HepG2 (cell line): Measurements from ENCODE around the gene CLDN15. TPM values are rescaled to one million over a fixed set of nuclear protein-coding genes. Genes with fewer than 3 reads are reported as not detected.
A peak's percentile ranks its signal among the peaks of the same experiment; 100 is the strongest.

ENCODE experiments used
- HNF4A ChIP-seq: sonication (generic); formaldehyde crosslinking; IDR thresholded peaks from 2 replicates; pipeline ENCODE4 v1.4.0; 2020; ENCODE audit warnings: missing genetic modification reagents
- KAT8 ChIP-seq: IDR thresholded peaks from 2 replicates; pipeline ENCODE4 v1.6.1; 2016; ENCODE audit warnings: missing genetic modification reagents, missing compliant biosample characterization
- NBN ChIP-seq: fragments of 450-650 bp; conservative IDR thresholded peaks from 2 replicates; pipeline ENCODE4 v1.6.1; 2017
- NPAS2 ChIP-seq: sonication (generic); formaldehyde crosslinking; IDR thresholded peaks from 2 replicates; pipeline ENCODE4 v1.8.0; 2022; ENCODE audit warnings: mild to moderate bottlenecking, missing genetic modification reagents, borderline replicate concordance
- PHF8 ChIP-seq: sonication (generic); formaldehyde crosslinking; IDR thresholded peaks from 2 replicates; pipeline ENCODE4 v1.5.0; 2020; ENCODE audit warnings: missing genetic modification reagents
- SMYD3 ChIP-seq: sonication (generic); formaldehyde crosslinking; IDR thresholded peaks from 2 replicates; pipeline ENCODE4 v1.8.1; 2023; ENCODE audit warnings: mild to moderate bottlenecking, missing genetic modification reagents
- SNRNP70 ChIP-seq: fragments of 200-400 bp; formaldehyde crosslinking; IDR thresholded peaks from 2 replicates; pipeline ENCODE4 v1.6.1; 2017; ENCODE audit warnings: mild to moderate bottlenecking, low read depth, low read length, moderate library complexity
- SRSF9 ChIP-seq: fragments of 200-400 bp; formaldehyde crosslinking; IDR thresholded peaks from 2 replicates; pipeline ENCODE4 v1.6.1; 2018; ENCODE audit warnings: borderline replicate concordance, mild to moderate bottlenecking, low read depth, low read length; ENCODE audit not compliant: insufficient read depth, poor library complexity, severe bottlenecking
- STAT5B ChIP-seq: sonication (generic); formaldehyde crosslinking; IDR thresholded peaks from 2 replicates; pipeline ENCODE4 v1.4.0; 2020; ENCODE audit warnings: missing genetic modification reagents
- ZMYM3 ChIP-seq: sonication (generic); formaldehyde crosslinking; IDR thresholded peaks from 2 replicates; pipeline ENCODE4 v1.5.1; 2020; ENCODE audit warnings: mild to moderate bottlenecking, missing genetic modification reagents
- ZNF569 ChIP-seq: sonication (generic); formaldehyde crosslinking; IDR thresholded peaks from 2 replicates; pipeline ENCODE4 v1.5.0; 2020; ENCODE audit warnings: mild to moderate bottlenecking, missing genetic modification reagents, moderate library complexity, borderline replicate concordance
- ZNF615 ChIP-seq: sonication (generic); formaldehyde crosslinking; IDR thresholded peaks from 2 replicates; pipeline ENCODE4 v1.5.0; 2020; ENCODE audit warnings: mild to moderate bottlenecking, missing genetic modification reagents, borderline replicate concordance
- ZNF670 ChIP-seq: sonication (generic); formaldehyde crosslinking; IDR thresholded peaks from 2 replicates; pipeline ENCODE4 v1.8.0; 2022; ENCODE audit warnings: mild to moderate bottlenecking, missing genetic modification reagents, borderline replicate concordance
- ZNF773 ChIP-seq: sonication (generic); formaldehyde crosslinking; IDR thresholded peaks from 2 replicates; pipeline ENCODE4 v1.4.0; 2020; ENCODE audit warnings: missing genetic modification reagents, borderline replicate concordance
- ZSCAN12 ChIP-seq: sonication (generic); formaldehyde crosslinking; IDR thresholded peaks from 2 replicates; pipeline ENCODE4 v1.9.0; 2021; ENCODE audit warnings: mild to moderate bottlenecking, missing genetic modification reagents
- ZSCAN25 ChIP-seq: sonication (generic); formaldehyde crosslinking; IDR thresholded peaks from 2 replicates; pipeline ENCODE4 v1.8.0; 2022; ENCODE audit warnings: mild to moderate bottlenecking, missing genetic modification reagents
- polyA plus RNA-seq, 8 experiments: library from polyadenylated mRNA; depleted of rRNA in 3 of 8; stranded (reverse) in 7 of 8; unstranded in 1 of 8; fragments of >200 nt; fragmentation: Illumina TruSeq in 4 of 8; extraction: Trizol in 4 of 8; gene quantifications; 2 replicates each; pipeline versions ENCODE4 v1.2.1 to v1.2.3, GENCODE V29; 2011 to 2016; ENCODE audit warnings: low read depth in 4 of 8, missing spikeins in 1 of 8, mixed read lengths in 1 of 8; ENCODE audit not compliant: insufficient read depth in 1 of 8
- total RNA-seq, 5 experiments: library from RNA; depleted of rRNA; stranded (reverse); fragments of >200 nt; fragmentation: Illumina TruSeq; extraction: Trizol; gene quantifications; 2 replicates each; pipeline ENCODE4 v1.2.3, GENCODE V29; 2016; ENCODE audit warnings: low read depth in 1 of 5
- TF ChIP-seq, protein P1 (sequence below): sonication (generic); formaldehyde crosslinking; IDR thresholded peaks from 2 replicates; pipeline ENCODE4 v1.5.0; 2020; ENCODE audit warnings: missing genetic modification reagents, mild to moderate bottlenecking, borderline replicate concordance
- TF ChIP-seq, protein P2 (sequence below): sonication (generic); formaldehyde crosslinking; IDR thresholded peaks from 2 replicates; pipeline ENCODE4 v1.4.0; 2020; ENCODE audit warnings: mild to moderate bottlenecking, missing genetic modification reagents
- TF ChIP-seq, protein P3 (sequence below): sonication (generic); formaldehyde crosslinking; IDR thresholded peaks from 2 replicates; pipeline ENCODE4 v1.8.0; 2022; ENCODE audit warnings: low read depth, missing genetic modification reagents
- TF ChIP-seq, protein P4 (sequence below): sonication (generic); formaldehyde crosslinking; IDR thresholded peaks from 2 replicates; pipeline ENCODE4 v1.9.0; 2021; ENCODE audit warnings: missing genetic modification reagents, mild to moderate bottlenecking, borderline replicate concordance
- TF ChIP-seq, protein P5 (sequence below), 2 experiments: sonication (generic) in 1 of 2; formaldehyde crosslinking in 1 of 2; IDR thresholded peaks; 2 replicates each; pipeline versions ENCODE4 v1.4.0 to v1.6.1; 2018 to 2020; ENCODE audit warnings: missing genetic modification reagents in 2 of 2, borderline replicate concordance in 1 of 2, low read depth in 1 of 2, mild to moderate bottlenecking in 1 of 2, missing biosample characterization in 1 of 2

Gene CLDN15
- total and polyA plus RNA-seq, 2 of the 13 experiments (the other 11 are each of a cell fraction or from before 2014, with no cell fraction given) = 7.1 to 17.8 TPM

DNA sequence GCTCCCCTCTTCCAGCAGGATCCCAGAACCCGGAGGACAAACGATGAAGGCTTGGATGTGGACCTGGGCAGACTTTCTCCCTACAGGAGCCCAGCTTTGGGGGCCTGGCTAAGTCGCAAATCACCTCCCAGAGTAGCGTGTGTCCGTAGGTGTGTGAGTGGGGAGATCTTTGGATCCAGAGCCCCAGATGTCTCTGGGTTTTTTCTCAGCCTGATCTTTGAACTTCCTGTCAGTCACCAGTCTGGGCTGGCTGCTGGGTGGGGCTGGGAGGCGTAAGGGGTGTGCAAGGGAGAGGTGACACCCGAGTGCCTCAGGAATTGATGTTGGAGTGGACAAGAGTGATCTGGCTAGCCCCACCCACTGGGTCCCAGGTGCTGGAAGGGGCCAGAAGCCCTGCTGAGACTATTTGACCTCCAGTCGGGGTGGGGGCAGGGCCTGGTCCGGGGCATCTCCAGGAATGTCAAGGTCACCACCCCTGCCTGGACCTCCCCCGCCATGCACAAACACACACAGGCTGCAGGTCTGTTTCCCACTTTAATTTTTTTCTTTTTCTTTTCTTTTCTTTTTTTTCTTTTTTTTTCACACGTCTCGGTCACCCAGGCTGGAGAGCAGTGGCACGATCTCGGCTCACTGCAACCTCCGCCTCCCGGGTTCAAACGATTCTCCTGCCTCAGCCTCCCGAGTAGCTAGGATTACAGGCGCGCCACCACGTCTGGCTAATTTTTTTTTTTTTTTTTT, 36.6 kb downstream of the CLDN15 start, which contains the start of gene MOGAT3 (continued):
- TF ChIP-seq, protein P1, sequence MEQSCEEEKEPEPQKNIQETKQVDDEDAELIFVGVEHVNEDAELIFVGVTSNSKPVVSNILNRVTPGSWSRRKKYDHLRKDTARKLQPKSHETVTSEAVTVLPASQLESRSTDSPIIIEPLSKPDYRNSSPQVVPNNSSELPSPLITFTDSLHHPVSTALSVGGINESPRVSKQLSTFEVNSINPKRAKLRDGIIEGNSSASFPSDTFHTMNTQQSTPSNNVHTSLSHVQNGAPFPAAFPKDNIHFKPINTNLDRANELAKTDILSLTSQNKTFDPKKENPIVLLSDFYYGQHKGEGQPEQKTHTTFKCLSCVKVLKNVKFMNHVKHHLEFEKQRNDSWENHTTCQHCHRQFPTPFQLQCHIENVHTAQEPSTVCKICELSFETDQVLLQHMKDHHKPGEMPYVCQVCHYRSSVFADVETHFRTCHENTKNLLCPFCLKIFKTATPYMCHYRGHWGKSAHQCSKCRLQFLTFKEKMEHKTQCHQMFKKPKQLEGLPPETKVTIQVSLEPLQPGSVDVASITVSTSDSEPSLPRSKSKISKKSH (CRISPR knock-in tag) = peak; percentile 76; the same call in 1 of the 2 replicates
- TF ChIP-seq ZNF773 = no peak
- TF ChIP-seq HNF4A (CRISPR knock-in tag) = peak; percentile 94
- no peak for TF ChIP-seq SNRNP70
- no peak for TF ChIP-seq SMYD3
- 0 out of 2 replicates have a peak, but pooled peaks have one; percentile 54 for TF ChIP-seq ZSCAN25 (CRISPR knock-in tag)
- TF ChIP-seq, protein P2, sequence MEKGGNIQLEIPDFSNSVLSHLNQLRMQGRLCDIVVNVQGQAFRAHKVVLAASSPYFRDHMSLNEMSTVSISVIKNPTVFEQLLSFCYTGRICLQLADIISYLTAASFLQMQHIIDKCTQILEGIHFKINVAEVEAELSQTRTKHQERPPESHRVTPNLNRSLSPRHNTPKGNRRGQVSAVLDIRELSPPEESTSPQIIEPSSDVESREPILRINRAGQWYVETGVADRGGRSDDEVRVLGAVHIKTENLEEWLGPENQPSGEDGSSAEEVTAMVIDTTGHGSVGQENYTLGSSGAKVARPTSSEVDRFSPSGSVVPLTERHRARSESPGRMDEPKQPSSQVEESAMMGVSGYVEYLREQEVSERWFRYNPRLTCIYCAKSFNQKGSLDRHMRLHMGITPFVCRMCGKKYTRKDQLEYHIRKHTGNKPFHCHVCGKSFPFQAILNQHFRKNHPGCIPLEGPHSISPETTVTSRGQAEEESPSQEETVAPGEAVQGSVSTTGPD (CRISPR knock-in tag) = 0 out of 2 replicates have a peak, but pooled peaks have one; percentile 46
- TF ChIP-seq ZNF569 = no peak
- no peak for TF ChIP-seq NPAS2 (CRISPR knock-in tag)
- no peak for TF ChIP-seq SRSF9
- TF ChIP-seq STAT5B = no peak
- peak; percentile 89 for TF ChIP-seq ZNF670 (CRISPR knock-in tag)
- TF ChIP-seq, protein P3, sequence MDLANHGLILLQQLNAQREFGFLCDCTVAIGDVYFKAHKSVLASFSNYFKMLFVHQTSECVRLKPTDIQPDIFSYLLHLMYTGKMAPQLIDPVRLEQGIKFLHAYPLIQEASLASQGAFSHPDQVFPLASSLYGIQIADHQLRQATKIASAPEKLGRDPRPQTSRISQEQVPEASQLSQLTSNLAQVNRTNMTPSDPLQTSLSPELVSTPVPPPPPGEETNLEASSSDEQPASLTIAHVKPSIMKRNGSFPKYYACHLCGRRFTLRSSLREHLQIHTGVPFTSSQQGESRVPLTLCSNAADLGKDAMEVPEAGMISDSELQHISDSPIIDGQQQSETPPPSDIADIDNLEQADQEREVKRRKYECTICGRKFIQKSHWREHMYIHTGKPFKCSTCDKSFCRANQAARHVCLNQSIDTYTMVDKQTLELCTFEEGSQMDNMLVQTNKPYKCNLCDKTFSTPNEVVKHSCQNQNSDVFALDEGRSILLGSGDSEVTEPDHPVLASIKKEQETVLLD (CRISPR knock-in tag) = no peak
- no peak for TF ChIP-seq NBN
- TF ChIP-seq, protein P4, sequence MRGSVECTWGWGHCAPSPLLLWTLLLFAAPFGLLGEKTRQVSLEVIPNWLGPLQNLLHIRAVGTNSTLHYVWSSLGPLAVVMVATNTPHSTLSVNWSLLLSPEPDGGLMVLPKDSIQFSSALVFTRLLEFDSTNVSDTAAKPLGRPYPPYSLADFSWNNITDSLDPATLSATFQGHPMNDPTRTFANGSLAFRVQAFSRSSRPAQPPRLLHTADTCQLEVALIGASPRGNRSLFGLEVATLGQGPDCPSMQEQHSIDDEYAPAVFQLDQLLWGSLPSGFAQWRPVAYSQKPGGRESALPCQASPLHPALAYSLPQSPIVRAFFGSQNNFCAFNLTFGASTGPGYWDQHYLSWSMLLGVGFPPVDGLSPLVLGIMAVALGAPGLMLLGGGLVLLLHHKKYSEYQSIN (CRISPR knock-in tag) = no peak; the same call in 1 of the 2 replicates
- 0 out of 2 replicates have a peak, but pooled peaks have one; percentile 55 for TF ChIP-seq ZNF615 (CRISPR knock-in tag)
- TF ChIP-seq ZMYM3 = no peak; the same call in 1 of the 2 replicates
- TF ChIP-seq, protein P5, sequence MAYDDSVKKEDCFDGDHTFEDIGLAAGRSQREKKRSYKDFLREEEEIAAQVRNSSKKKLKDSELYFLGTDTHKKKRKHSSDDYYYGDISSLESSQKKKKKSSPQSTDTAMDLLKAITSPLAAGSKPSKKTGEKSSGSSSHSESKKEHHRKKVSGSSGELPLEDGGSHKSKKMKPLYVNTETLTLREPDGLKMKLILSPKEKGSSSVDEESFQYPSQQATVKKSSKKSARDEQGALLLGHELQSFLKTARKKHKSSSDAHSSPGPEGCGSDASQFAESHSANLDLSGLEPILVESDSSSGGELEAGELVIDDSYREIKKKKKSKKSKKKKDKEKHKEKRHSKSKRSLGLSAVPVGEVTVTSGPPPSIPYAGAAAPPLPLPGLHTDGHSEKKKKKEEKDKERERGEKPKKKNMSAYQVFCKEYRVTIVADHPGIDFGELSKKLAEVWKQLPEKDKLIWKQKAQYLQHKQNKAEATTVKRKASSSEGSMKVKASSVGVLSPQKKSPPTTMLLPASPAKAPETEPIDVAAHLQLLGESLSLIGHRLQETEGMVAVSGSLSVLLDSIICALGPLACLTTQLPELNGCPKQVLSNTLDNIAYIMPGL (CRISPR knock-in tag; IDR thresholded peaks at IDR 0.05; ENCODE audit: borderline replicate concordance in 1 of 2, low read depth in 1 of 2) = peak in 1 of 2 experiments; percentile 73; a peak in 2 of 4 replicates
- no peak for TF ChIP-seq ZSCAN12 (CRISPR knock-in tag)
- peak; percentile 44; the same call in 1 of the 2 replicates for TF ChIP-seq KAT8 (CRISPR knock-in tag)
- TF ChIP-seq PHF8 (CRISPR knock-in tag) = peak; percentile 63; the same call in 1 of the 2 replicates
